A549 (cell line): ENCODE measurements around the gene STX18.

Experiments
- CTCF ChIP-seq: fragments of >200 bp; sonication (Bioruptor Twin); formaldehyde crosslinking; IDR thresholded peaks from 3 replicates; pipeline ENCODE4 v1.5.1; 2016
- GATA3 ChIP-seq: IDR thresholded peaks from 2 replicates; pipeline ENCODE4 v1.6.1; 2012; ENCODE audit warnings: borderline replicate concordance
- KDM1A ChIP-seq: fragments of 200-600 bp; sonication (generic); IDR thresholded peaks from 2 replicates; pipeline ENCODE4 v1.6.1; 2016; ENCODE audit warnings: low read depth, mild to moderate bottlenecking
- ZC3H11A ChIP-seq: fragments of 450-650 bp; IDR thresholded peaks from 2 replicates; pipeline ENCODE4 v1.6.1; 2014; ENCODE audit warnings: antibody characterized with exemption, mild to moderate bottlenecking

- TF ChIP-seq CTCF, result no peak
- no peak for TF ChIP-seq GATA3
- no peak for TF ChIP-seq KDM1A
- no peak for TF ChIP-seq ZC3H11A
These were observed 56.0 kb downstream of the STX18 start for GRCh38 chr4:4485806-4486205.
